ENCODE data around the gene MAST2.
A peak's percentile ranks its signal among the peaks of the same experiment; 100 is the strongest.
"Not testable (repeated sequence)": the region's sequence is repeated elsewhere in the genome, so short reads cannot be mapped to it uniquely, and the experiment has no call there.

The MAST2 gene

GRCh38 chr1:45867697-45868348 lies 64.4 kb downstream of the MAST2 start:
- TF ChIP-seq, protein P1, sequence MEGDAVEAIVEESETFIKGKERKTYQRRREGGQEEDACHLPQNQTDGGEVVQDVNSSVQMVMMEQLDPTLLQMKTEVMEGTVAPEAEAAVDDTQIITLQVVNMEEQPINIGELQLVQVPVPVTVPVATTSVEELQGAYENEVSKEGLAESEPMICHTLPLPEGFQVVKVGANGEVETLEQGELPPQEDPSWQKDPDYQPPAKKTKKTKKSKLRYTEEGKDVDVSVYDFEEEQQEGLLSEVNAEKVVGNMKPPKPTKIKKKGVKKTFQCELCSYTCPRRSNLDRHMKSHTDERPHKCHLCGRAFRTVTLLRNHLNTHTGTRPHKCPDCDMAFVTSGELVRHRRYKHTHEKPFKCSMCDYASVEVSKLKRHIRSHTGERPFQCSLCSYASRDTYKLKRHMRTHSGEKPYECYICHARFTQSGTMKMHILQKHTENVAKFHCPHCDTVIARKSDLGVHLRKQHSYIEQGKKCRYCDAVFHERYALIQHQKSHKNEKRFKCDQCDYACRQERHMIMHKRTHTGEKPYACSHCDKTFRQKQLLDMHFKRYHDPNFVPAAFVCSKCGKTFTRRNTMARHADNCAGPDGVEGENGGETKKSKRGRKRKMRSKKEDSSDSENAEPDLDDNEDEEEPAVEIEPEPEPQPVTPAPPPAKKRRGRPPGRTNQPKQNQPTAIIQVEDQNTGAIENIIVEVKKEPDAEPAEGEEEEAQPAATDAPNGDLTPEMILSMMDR (IDR thresholded peaks at IDR 0.05; ENCODE audit: low read length, missing control alignments) = no peak
- DNase-seq (ENCODE audit: low read depth) = no peak
- H3K4me3 ChIP-seq (replicated peaks; ENCODE audit: low read depth, low read length) = no peak overlapping the region

- no peak overlapping the region for H3K4me3 ChIP-seq (replicated peaks; ENCODE audit: low read depth, low read length)
- DNase-seq (ENCODE audit: low read depth) = no peak
- TF ChIP-seq, protein P1 (IDR thresholded peaks at IDR 0.05; ENCODE audit: low read length, missing control alignments) = no peak
Observed at GRCh38 chr1:45868861-45869260, 65.4 kb downstream of the MAST2 start.

- no peak for DNase-seq (ENCODE audit: low read depth)
- TF ChIP-seq, protein P1 (IDR thresholded peaks at IDR 0.05; ENCODE audit: low read length, missing control alignments) = no peak
- no peak overlapping the region for H3K4me3 ChIP-seq (replicated peaks; ENCODE audit: low read depth, low read length)
Observed at GRCh38 chr1:45870500-45870899, 67.1 kb downstream of the MAST2 start.

DNA sequence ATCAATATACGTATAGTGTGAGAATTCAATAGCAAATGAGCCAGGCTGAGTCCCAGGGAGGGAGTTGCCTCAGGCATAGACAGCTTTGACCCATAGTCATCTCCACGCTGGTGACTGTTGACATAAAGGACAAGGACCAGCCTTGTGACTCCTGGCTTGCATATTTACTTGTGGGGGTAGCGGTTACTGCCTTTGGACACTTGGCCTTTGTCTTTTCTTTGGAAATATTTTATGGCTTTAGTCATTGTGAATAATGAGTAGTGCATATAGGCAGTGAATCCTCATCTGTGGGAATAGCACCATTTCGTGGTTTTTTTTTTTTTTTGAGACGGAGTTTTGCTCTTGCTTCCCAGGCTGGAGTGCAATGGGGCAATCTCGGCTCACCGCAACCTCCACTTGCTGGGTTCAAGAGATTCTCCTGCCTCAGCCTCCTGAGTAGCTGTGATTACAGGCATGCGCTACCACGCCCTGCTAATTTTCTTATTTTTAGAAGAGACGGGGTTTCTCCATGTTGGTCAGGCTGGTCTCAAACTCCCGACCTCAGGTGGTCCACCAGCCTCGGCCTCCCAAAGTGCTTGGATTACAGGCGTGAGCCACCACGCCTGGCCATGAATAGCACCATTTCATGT lies 68.9 kb downstream of the MAST2 start:
- H3K4me3 ChIP-seq (replicated peaks; ENCODE audit: low read depth, low read length) = not testable (repeated sequence)
- DNase-seq (ENCODE audit: low read depth) = peak; percentile 26

DNA sequence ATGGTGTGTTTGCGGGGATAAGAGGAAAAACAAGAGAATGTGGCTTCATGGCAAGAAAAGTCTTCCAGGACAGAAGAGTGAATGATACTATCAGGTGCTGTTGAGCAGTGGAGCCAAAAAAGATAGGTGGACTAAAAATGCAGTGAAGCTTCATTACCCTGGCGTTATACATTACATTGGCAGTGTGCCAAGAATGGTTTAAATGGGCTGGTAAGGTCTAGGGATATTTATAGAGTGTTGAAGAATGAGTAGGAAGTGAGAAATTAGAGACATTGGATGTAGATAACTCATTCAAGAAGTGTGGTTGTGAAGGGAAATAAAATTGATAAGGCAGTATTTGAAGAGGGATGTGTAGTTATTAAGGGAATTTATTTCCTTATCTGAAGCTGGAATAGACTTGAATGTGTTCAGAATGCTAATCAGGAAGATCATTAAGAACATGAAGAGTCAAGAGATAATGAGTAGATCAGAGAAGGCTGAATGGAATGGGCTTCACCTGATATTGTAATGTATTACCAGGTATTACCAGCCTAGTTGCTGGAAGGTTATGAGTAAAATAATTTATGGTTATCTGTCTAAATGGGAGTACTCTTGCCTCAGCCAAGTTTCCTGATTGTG lies 72.7 kb downstream of the MAST2 start:
- TF ChIP-seq, protein P1 (IDR thresholded peaks at IDR 0.05; ENCODE audit: low read length, missing control alignments) = no peak
- no peak for DNase-seq (ENCODE audit: low read depth)
- no peak overlapping the region for H3K4me3 ChIP-seq (replicated peaks; ENCODE audit: low read depth, low read length)

GRCh38 chr1:45877264-45877663 lies 73.9 kb downstream of the MAST2 start:
- TF ChIP-seq, protein P1 (IDR thresholded peaks at IDR 0.05; ENCODE audit: low read length, missing control alignments) = no peak
- DNase-seq (ENCODE audit: low read depth) = no peak
- H3K4me3 ChIP-seq (replicated peaks; ENCODE audit: low read depth, low read length) = no peak overlapping the region

- DNase-seq (ENCODE audit: low read depth) = no peak
- H3K4me3 ChIP-seq (replicated peaks; ENCODE audit: low read depth, low read length) = no peak overlapping the region
- TF ChIP-seq, protein P1 (IDR thresholded peaks at IDR 0.05; ENCODE audit: low read length, missing control alignments) = no peak
Observed at GRCh38 chr1:45879885-45880598, 76.6 kb downstream of the MAST2 start.
